PC-3 (cell line): ENCODE measurements around the gene ERRFI1. TPM values are rescaled to one million over a fixed set of nuclear protein-coding genes. Genes with fewer than 3 reads are reported as not detected.

Experiments
- ATAC-seq: fragments of 200-7000 bp; cut with Tn5 transposase; 2 replicates; pipeline ENCODE4 v1.9.1; 2020; ENCODE audit warnings: mild to moderate bottlenecking, moderate library complexity
- BruUV-seq: library from RNA; stranded (reverse); fragments of 400-500 nt; replicated peaks from 2 replicates; lab custom pipeline; 2021; lab: Mats Ljungman, UMichigan
- CTCF ChIA-PET: fragments of 300-600 bp; sonication (Branson Sonifier 250); formaldehyde crosslinking; loops from one replicate; lab custom pipeline; 2022; ENCODE audit warnings: antibody characterized with exemption; lab: Charles Lee
- POLR2A ChIA-PET: fragments of 300-600 bp; sonication (Branson Sonifier 250); formaldehyde crosslinking; loops from one replicate; lab custom pipeline; 2022; ENCODE audit warnings: antibody characterized with exemption; ENCODE audit not compliant: unreplicated experiment; lab: Charles Lee
- DNase-seq: peaks from one replicate; pipeline ENCODE4 v3.0.0-alpha.2; 2015
- H2AFZ ChIP-seq: fragments of 300-600 bp; sonication (generic); 2 replicates; pipeline ENCODE4 v1.6.0; 2016; ENCODE audit warnings: antibody characterized with exemption, low read length
- H3F3A ChIP-seq: fragments of 300-600 bp; sonication (generic); one replicate; pipeline ENCODE4 v1.6.0; 2017; ENCODE audit warnings: antibody characterized with exemption, low read length, control low read depth, mild to moderate bottlenecking; ENCODE audit not compliant: unreplicated experiment
- H3K27ac ChIP-seq: fragments of 300-600 bp; sonication (generic); 2 replicates; pipeline ENCODE4 v1.5.1; 2016; ENCODE audit warnings: mild to moderate bottlenecking, low read length
- H3K27me3 ChIP-seq: fragments of 300-600 bp; sonication (generic); 2 replicates; pipeline ENCODE4 v1.6.1; 2016; ENCODE audit warnings: low read length, mixed read lengths
- H3K36me3 ChIP-seq: fragments of 300-600 bp; sonication (generic); 2 replicates; pipeline ENCODE4 v1.6.1; 2016; ENCODE audit warnings: low read depth, mixed run types, low read length, mixed read lengths
- H3K4me1 ChIP-seq: fragments of 300-600 bp; sonication (generic); 2 replicates; pipeline ENCODE4 v1.5.1; 2016; ENCODE audit warnings: low read length; ENCODE audit not compliant: insufficient read depth
- H3K4me2 ChIP-seq: fragments of 300-600 bp; sonication (generic); 2 replicates; pipeline ENCODE4 v1.6.0; 2016; ENCODE audit warnings: low read length
- H3K4me3 ChIP-seq: fragments of 300-600 bp; sonication (generic); 2 replicates; pipeline ENCODE4 v1.5.1; 2016; ENCODE audit warnings: mild to moderate bottlenecking, low read length, mixed read lengths
- H3K79me2 ChIP-seq: fragments of 300-600 bp; sonication (generic); 2 replicates; pipeline ENCODE4 v1.6.1; 2017; ENCODE audit warnings: low read length, mixed read lengths
- H3K9ac ChIP-seq: fragments of 300-600 bp; sonication (generic); 2 replicates; pipeline ENCODE4 v1.6.0; 2016; ENCODE audit warnings: mild to moderate bottlenecking, low read length
- H3K9me2 ChIP-seq: fragments of 300-600 bp; sonication (generic); replicated peaks from 2 replicates; pipeline ENCODE4 v1.6.1; 2016; ENCODE audit warnings: mixed run types, low read length, mixed read lengths
- H3K9me3 ChIP-seq: fragments of 300-600 bp; sonication (generic); 2 replicates; pipeline ENCODE4 v1.6.1; 2016; ENCODE audit warnings: low read length, mixed read lengths
- H4K20me1 ChIP-seq: fragments of 300-600 bp; sonication (generic); 2 replicates; pipeline ENCODE4 v1.6.1; 2016; ENCODE audit warnings: low read length, mixed read lengths
- CTCF ChIP-seq: fragments of 300-600 bp; sonication (generic); conservative IDR thresholded peaks from 2 replicates; pipeline ENCODE4 v1.5.1; 2017; ENCODE audit warnings: antibody characterized with exemption, low read depth, mild to moderate bottlenecking, low read length
- EZH2 ChIP-seq: fragments of 300-600 bp; sonication (generic); IDR thresholded peaks from one replicate; pipeline ENCODE4 v1.6.1; 2017; ENCODE audit warnings: antibody characterized with exemption, mild to moderate bottlenecking, low read length; ENCODE audit not compliant: unreplicated experiment
- EZH2phosphoT487 ChIP-seq: fragments of 300-600 bp; sonication (generic); IDR thresholded peaks from 2 replicates; pipeline ENCODE4 v1.6.1; 2018; ENCODE audit warnings: mild to moderate bottlenecking, antibody characterized with exemption, low read length, borderline replicate concordance
- intact Hi-C: fragments of 100-400 bp; cut with micrococcal nuclease; formaldehyde crosslinking; loops from 2 replicates; pipeline ENCODE4 v1.9.0; 2023
- total RNA-seq: library from RNA; depleted of rRNA; stranded (reverse); fragments of >200 nt; gene quantifications from 2 replicates; pipeline ENCODE4 v1.2.3, GENCODE V29; 2014

ERRFI1 gene
- total RNA-seq, 1 experiment from 2014 or later: 218 TPM

- Histone ChIP-seq H3K27ac (no peak overlapping the region), H3K9ac (no peak overlapping the region), H3F3A (no peaks in the 10 kb centered on the region), H3K79me2 (no peaks in the 10 kb centered on the region), H2AFZ (no peak overlapping the region), H3K27me3 (no peaks in the 10 kb centered on the region), H3K4me1 (no peaks in the 10 kb centered on the region), H3K4me3 (no peak overlapping the region), H3K4me2 (no peak overlapping the region), H3K9me3 (no peaks in the 10 kb centered on the region), H3K9me2 (no peaks in the 10 kb centered on the region), H3K36me3 (peaks cover 4% of the 10 kb centered on the region), H4K20me1 (no peaks in the 10 kb centered on the region)
- intact Hi-C loops: no loop called here
- no TSS peak for BruUV-seq
- ATAC-seq (no peak), DNase-seq (no peak)
- TF ChIP-seq EZH2 (no peak), CTCF (no peak)
- POLR2A ChIA-PET: interaction anchor here (0.6 kb wide), 1 partner anchor 807 kb away, joined by 11 read pairs; no protein-coding TSS in a partner anchor
- CTCF ChIA-PET: no interaction called here
Measured at GRCh38 chr1:7994827-7995226, 31.3 kb downstream of the ERRFI1 start.

DNA sequence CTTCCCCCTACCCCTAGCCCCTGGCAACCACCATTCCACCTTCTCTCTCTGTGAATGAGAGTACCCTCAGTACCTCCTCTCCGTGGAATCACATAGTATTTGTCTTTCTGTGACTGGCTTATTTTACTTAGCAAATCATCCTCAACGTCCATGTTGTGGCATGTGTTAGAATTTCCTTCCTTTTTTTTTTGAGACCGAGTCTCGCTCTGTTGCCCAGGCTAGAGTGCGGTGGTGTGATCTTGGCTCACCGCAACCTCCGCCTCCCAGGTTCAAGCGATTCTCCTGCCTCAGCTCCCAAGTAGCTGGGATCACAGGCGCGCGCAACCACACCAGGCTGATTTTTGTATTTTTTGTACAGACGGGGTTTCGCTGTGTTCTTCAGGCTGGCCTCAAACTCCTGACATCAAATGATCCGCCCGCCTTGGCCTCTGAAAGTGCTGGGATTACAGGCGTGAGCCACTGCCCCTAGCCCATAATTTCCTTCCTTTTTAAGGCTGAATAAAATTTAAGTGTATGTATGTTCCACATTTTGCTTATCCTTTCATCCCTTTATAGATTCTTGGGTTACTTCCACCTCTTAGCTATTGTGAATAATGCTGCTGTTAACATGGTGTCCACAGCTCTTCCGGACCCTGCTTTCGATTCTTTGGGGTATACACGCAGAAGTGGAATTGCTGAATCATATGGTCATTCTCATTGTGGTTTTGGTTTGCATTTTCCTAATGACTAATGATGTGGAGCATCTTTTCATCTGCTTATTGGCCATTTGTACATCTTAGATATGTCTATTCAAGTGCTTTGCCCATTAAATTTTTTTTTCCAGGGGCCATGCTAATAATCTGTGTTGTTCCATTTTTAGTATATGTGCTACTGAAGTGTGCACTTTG is 32.3 kb downstream of the ERRFI1 start:
- Histone ChIP-seq H3F3A (no peaks in the 10 kb centered on the region), H3K4me3 (no peak overlapping the region), H3K79me2 (no peaks in the 10 kb centered on the region), H3K9me3 (no peaks in the 10 kb centered on the region), H4K20me1 (no peaks in the 10 kb centered on the region), H3K27ac (no peak overlapping the region), H3K36me3 (peaks cover 8% of the 10 kb centered on the region), H3K9me2 (no peaks in the 10 kb centered on the region), H2AFZ (no peak overlapping the region), H3K9ac (no peak overlapping the region), H3K27me3 (no peaks in the 10 kb centered on the region), H3K4me1 (no peaks in the 10 kb centered on the region), H3K4me2 (no peak overlapping the region)
- TF ChIP-seq EZH2phosphoT487 (no peak), CTCF (no peak), EZH2 (no peak)
- DNase-seq (no peak), ATAC-seq (no peak)
- CTCF ChIA-PET: no interaction called here
- BruUV-seq: no TSS peak
- intact Hi-C loops: no loop called here
- POLR2A ChIA-PET: interaction anchor here (0.6 kb wide), 1 partner anchor 808 kb away, joined by 11 read pairs; no protein-coding TSS in a partner anchor

DNA sequence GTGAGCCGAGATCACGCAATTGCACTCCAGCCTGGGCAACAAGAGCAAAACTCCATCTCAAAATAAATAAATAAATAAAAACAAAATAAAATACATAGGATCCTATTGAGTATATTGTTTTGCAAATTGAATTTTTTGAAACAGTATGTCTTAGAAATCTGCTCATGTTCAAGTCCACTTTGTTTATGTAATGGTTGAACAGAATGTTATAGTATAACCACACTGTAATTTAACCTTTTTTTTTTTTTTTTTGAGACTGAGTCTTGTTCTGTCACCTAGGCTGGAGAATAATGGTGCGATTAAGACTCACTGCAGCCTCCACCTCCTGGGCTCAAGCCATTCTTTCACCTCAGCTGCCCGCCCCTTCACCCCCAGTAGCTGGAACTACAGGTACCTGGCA is 33.2 kb downstream of the ERRFI1 start:
- TF ChIP-seq CTCF (no peak), EZH2phosphoT487 (no peak), EZH2 (no peak)
- no peaks in the 10 kb centered on the region for H3K4me1 ChIP-seq
- H3F3A ChIP-seq: no peaks in the 10 kb centered on the region
- no peak overlapping the region for H2AFZ ChIP-seq
- POLR2A ChIA-PET: no interaction called here
- H3K4me2 ChIP-seq: no peak overlapping the region
- peaks cover 8% of the 10 kb centered on the region for H3K36me3 ChIP-seq
- H3K9ac ChIP-seq: no peak overlapping the region
- H3K4me3 ChIP-seq: no peak overlapping the region
- BruUV-seq: no TSS peak
- no peaks in the 10 kb centered on the region for H3K9me3 ChIP-seq
- no peak for ATAC-seq
- no peaks in the 10 kb centered on the region for H3K9me2 ChIP-seq
- no peak overlapping the region for H3K27ac ChIP-seq
- CTCF ChIA-PET: no interaction called here
- H3K79me2 ChIP-seq: no peaks in the 10 kb centered on the region
- no peaks in the 10 kb centered on the region for H3K27me3 ChIP-seq
- DNase-seq: no peak
- intact Hi-C loops: no loop called here
- H4K20me1 ChIP-seq: no peaks in the 10 kb centered on the region
